KMS-11 (cell line): ENCODE measurements around the gene SCG2.

Experiments
- H2AFZ ChIP-seq: fragments of 200-600 bp; sonication (generic); 2 replicates; pipeline ENCODE4 v1.6.1; 2016; ENCODE audit warnings: antibody characterized with exemption, mixed run types, low read depth
- H3K27ac ChIP-seq: fragments of 200-600 bp; sonication (generic); 2 replicates; pipeline ENCODE4 v1.6.1; 2016; ENCODE audit warnings: mild to moderate bottlenecking, mixed run types
- H3K27me3 ChIP-seq: fragments of 200-600 bp; sonication (generic); 2 replicates; pipeline ENCODE4 v1.6.1; 2017; ENCODE audit warnings: mild to moderate bottlenecking, low read depth, mixed run types, moderate library complexity; ENCODE audit not compliant: insufficient read depth
- H3K36me3 ChIP-seq: fragments of 200-600 bp; sonication (generic); 2 replicates; pipeline ENCODE4 v1.6.1; 2017; ENCODE audit warnings: mild to moderate bottlenecking, mixed run types; ENCODE audit not compliant: insufficient read depth
- H3K4me1 ChIP-seq: fragments of 200-600 bp; sonication (generic); 2 replicates; pipeline ENCODE4 v1.6.1; 2016; ENCODE audit warnings: mild to moderate bottlenecking, low read depth, mixed run types; ENCODE audit not compliant: poor library complexity, severe bottlenecking
- H3K4me2 ChIP-seq: fragments of 200-600 bp; sonication (generic); 2 replicates; pipeline ENCODE4 v1.7.0; 2016; ENCODE audit warnings: mild to moderate bottlenecking, mixed run types
- H3K4me3 ChIP-seq: fragments of 200-600 bp; sonication (generic); IDR thresholded peaks from 2 replicates; pipeline ENCODE4 v1.6.1; 2017; ENCODE audit warnings: low read depth, low read length, mixed read lengths; ENCODE audit not compliant: insufficient read depth
- H3K79me2 ChIP-seq: fragments of 200-600 bp; sonication (generic); 2 replicates; pipeline ENCODE4 v1.6.1; 2016; ENCODE audit warnings: low read depth, mixed run types; ENCODE audit not compliant: insufficient read depth
- H3K9ac ChIP-seq: fragments of 200-600 bp; sonication (generic); 2 replicates; pipeline ENCODE4 v1.6.1; 2016; ENCODE audit warnings: mild to moderate bottlenecking, mixed run types
- H4K20me1 ChIP-seq: fragments of 200-600 bp; sonication (generic); 2 replicates; pipeline ENCODE4 v1.6.1; 2016; ENCODE audit warnings: mild to moderate bottlenecking, mixed run types; ENCODE audit not compliant: insufficient read depth
- CTCF ChIP-seq: fragments of 200-600 bp; sonication (generic); conservative IDR thresholded peaks from 2 replicates; pipeline ENCODE4 v1.6.1; 2017; ENCODE audit warnings: low read depth, mild to moderate bottlenecking, antibody characterized with exemption, low read length, moderate library complexity, mixed read lengths

Gene SCG2, protein sequence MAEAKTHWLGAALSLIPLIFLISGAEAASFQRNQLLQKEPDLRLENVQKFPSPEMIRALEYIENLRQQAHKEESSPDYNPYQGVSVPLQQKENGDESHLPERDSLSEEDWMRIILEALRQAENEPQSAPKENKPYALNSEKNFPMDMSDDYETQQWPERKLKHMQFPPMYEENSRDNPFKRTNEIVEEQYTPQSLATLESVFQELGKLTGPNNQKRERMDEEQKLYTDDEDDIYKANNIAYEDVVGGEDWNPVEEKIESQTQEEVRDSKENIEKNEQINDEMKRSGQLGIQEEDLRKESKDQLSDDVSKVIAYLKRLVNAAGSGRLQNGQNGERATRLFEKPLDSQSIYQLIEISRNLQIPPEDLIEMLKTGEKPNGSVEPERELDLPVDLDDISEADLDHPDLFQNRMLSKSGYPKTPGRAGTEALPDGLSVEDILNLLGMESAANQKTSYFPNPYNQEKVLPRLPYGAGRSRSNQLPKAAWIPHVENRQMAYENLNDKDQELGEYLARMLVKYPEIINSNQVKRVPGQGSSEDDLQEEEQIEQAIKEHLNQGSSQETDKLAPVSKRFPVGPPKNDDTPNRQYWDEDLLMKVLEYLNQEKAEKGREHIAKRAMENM

DNA sequence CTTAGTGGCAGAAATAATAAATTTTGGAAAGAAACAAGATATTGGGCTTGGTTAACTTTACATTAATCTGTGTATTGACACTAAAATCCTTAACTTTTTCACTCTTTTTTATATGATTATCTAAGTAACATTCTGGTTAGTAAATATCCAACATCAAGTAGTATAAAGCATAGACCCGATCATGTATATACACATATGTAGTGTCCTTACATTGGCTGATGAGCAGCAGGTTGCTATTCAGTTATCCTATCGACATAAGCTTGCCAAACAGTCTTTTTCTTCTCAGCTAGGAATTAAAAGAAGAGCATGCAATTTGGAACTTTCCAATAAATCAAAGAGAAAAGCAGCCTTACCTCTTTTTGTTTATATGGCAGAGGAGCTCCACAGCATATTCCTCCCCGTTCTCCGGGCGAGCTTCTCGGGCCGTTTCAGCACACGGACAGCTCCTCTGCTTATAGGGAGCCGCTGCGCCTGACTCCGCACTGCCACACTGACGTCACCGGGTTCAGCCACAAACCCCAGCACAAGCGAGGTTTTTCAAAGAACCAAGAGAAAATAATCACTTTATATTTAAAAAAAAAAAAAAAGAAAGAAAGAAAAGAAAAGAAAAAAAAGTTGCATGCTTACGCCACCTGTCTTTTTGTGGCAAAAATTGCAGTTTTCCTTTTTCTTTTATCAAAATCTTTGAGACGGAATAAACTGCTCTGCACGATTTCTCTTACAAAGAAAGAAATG, at the start of gene SCG2:
TSS of gene SCG2 (minus strand) at position 430 of the 735 bp plus-strand sequence. CDS start 3,079 bp downstream, outside the sequence.
- no peak within 1 kb of the TSS for H3K4me3 ChIP-seq
- no peaks in the 10 kb centered on the region for H3K79me2 ChIP-seq
- no peaks in the 10 kb centered on the region for H3K4me1 ChIP-seq
- no peaks in the 10 kb centered on the region for H3K27me3 ChIP-seq
- TF ChIP-seq CTCF: no peak; the same call in 1 of the 2 replicates
- no peaks in the 10 kb centered on the region for H3K36me3 ChIP-seq
- H3K4me2 ChIP-seq: no peak within 1 kb of the TSS
- H3K9ac ChIP-seq: no peak within 1 kb of the TSS
- H2AFZ ChIP-seq: no peak within 1 kb of the TSS
- no peaks in the 10 kb centered on the region for H4K20me1 ChIP-seq
- no peak within 1 kb of the TSS for H3K27ac ChIP-seq

- Histone ChIP-seq H4K20me1 (no peaks in the 10 kb centered on the region), H3K9ac (peak overlapping the region; percentile 39; the same call in 1 of the 2 replicates)
Observed at GRCh38 chr2:223649554-223650533, 47.7 kb upstream of the SCG2 start.

DNA sequence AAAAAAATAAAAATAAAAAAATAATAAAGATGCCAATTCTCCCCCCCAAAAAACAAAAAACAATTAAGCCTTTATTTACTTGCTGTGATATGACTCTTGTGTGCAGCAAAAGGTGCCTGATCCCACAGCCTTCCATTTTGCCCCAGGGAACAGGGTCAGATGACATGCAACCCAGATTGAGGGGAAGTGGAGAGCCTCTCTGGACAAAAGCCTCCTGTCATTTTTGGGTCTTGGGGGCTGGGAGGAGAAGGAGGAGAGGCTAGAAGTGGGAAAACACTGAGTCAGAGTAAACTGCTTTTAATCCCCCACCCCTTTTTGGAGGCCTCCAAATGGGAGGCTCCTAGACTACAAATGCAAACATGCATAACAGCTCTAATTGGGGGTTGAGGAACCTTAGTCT, 46.6 kb upstream of the SCG2 start:
- Histone ChIP-seq H2AFZ (no peak overlapping the region), H3K4me2 (no peak overlapping the region), H3K4me1 (peaks cover 44% of the 10 kb centered on the region), H3K9ac (no peak overlapping the region), H4K20me1 (no peaks in the 10 kb centered on the region), H3K27ac (no peak overlapping the region), H3K4me3 (no peak overlapping the region), H3K36me3 (no peaks in the 10 kb centered on the region), H3K27me3 (no peaks in the 10 kb centered on the region), H3K79me2 (no peaks in the 10 kb centered on the region)
- TF ChIP-seq CTCF: no peak

More at GRCh38 chr2:223649554-223650533, 47.7 kb upstream of the SCG2 start:
- Histone ChIP-seq H3K36me3 (no peaks in the 10 kb centered on the region), H3K79me2 (no peaks in the 10 kb centered on the region), H3K27ac (peak overlapping the region; percentile 60), H3K4me3 (no peak overlapping the region), H2AFZ (peak overlapping the region; percentile 48; the same call in 1 of the 2 replicates), H3K4me1 (peaks cover 49% of the 10 kb centered on the region), H3K27me3 (no peaks in the 10 kb centered on the region), H3K4me2 (peak overlapping the region; percentile 32)
- no peak for TF ChIP-seq CTCF
